ENCODE results near the gene SOBP.

Gene SOBP

GRCh38 chr6:107531868-107532267 is 42.0 kb downstream of the SOBP start:
- ATAC-seq, result no peak
- TF ChIP-seq TOX (CRISPR knock-in tag; IDR thresholded peaks at IDR 0.05; ENCODE audit: borderline replicate concordance) (no peak), TCF4 (CRISPR knock-in tag; IDR thresholded peaks at IDR 0.05; ENCODE audit: borderline replicate concordance) (no peak), PATZ1 (CRISPR knock-in tag; IDR thresholded peaks at IDR 0.05; ENCODE audit: borderline replicate concordance) (no peak), PPARA (CRISPR knock-in tag; IDR thresholded peaks at IDR 0.05; ENCODE audit: borderline replicate concordance) (no peak), CSRNP3 (CRISPR knock-in tag; IDR thresholded peaks at IDR 0.05) (no peak), GLIS3 (CRISPR knock-in tag; IDR thresholded peaks at IDR 0.05) (no peak), ZFP30 (CRISPR knock-in tag; IDR thresholded peaks at IDR 0.05) (no peak), ZC3H10 (CRISPR knock-in tag; IDR thresholded peaks at IDR 0.05) (no peak), CREB5 (CRISPR knock-in tag; IDR thresholded peaks at IDR 0.05; ENCODE audit: low read depth) (no peak), POU6F1 (CRISPR knock-in tag; IDR thresholded peaks at IDR 0.05; ENCODE audit: borderline replicate concordance, low read depth) (no peak), CSDC2 (CRISPR knock-in tag; IDR thresholded peaks at IDR 0.05) (no peak), SNAI2 (CRISPR knock-in tag; IDR thresholded peaks at IDR 0.05) (no peak), ESRRG (CRISPR knock-in tag; IDR thresholded peaks at IDR 0.05) (no peak), TSHZ2 (CRISPR knock-in tag; IDR thresholded peaks at IDR 0.05) (no peak), RARB (CRISPR knock-in tag; IDR thresholded peaks at IDR 0.05) (no peak), ZFP3 (CRISPR knock-in tag; IDR thresholded peaks at IDR 0.05) (no peak), BACH2 (CRISPR knock-in tag; IDR thresholded peaks at IDR 0.05; ENCODE audit: borderline replicate concordance) (no peak), ZNF565 (CRISPR knock-in tag; conservative IDR thresholded peaks at IDR 0.05; ENCODE audit: low read depth) (no peak), ZNF8 (CRISPR knock-in tag; IDR thresholded peaks at IDR 0.05) (no peak)

GRCh38 chr6:107532706-107533105 is 42.8 kb downstream of the SOBP start:
- no peak for ATAC-seq
- TF ChIP-seq ZFP30 (CRISPR knock-in tag; IDR thresholded peaks at IDR 0.05) (no peak), ZNF565 (CRISPR knock-in tag; conservative IDR thresholded peaks at IDR 0.05; ENCODE audit: low read depth) (no peak), PATZ1 (CRISPR knock-in tag; IDR thresholded peaks at IDR 0.05; ENCODE audit: borderline replicate concordance) (no peak), BACH2 (CRISPR knock-in tag; IDR thresholded peaks at IDR 0.05; ENCODE audit: borderline replicate concordance) (no peak), ZNF8 (CRISPR knock-in tag; IDR thresholded peaks at IDR 0.05) (no peak), ESRRG (CRISPR knock-in tag; IDR thresholded peaks at IDR 0.05) (no peak), TSHZ2 (CRISPR knock-in tag; IDR thresholded peaks at IDR 0.05) (no peak), ZFP3 (CRISPR knock-in tag; IDR thresholded peaks at IDR 0.05) (no peak), SNAI2 (CRISPR knock-in tag; IDR thresholded peaks at IDR 0.05) (no peak), GLIS3 (CRISPR knock-in tag; IDR thresholded peaks at IDR 0.05) (no peak), ZC3H10 (CRISPR knock-in tag; IDR thresholded peaks at IDR 0.05) (no peak), POU6F1 (CRISPR knock-in tag; IDR thresholded peaks at IDR 0.05; ENCODE audit: borderline replicate concordance, low read depth) (no peak), TCF4 (CRISPR knock-in tag; IDR thresholded peaks at IDR 0.05; ENCODE audit: borderline replicate concordance) (no peak), RARB (CRISPR knock-in tag; IDR thresholded peaks at IDR 0.05) (no peak), ZNF70 (CRISPR knock-in tag; IDR thresholded peaks at IDR 0.05) (no peak), CSRNP3 (CRISPR knock-in tag; IDR thresholded peaks at IDR 0.05) (no peak)

All from SK-N-SH treated with all-trans-retinoic acid at 6 μM for 48 hours (cell line).